GM12864 (cell line): Measurements from ENCODE around the gene PHF13.

ENCODE experiments used
- DNase-seq: peaks from one replicate; pipeline ENCODE4 v3.0.0-alpha.2; 2011; ENCODE audit warnings: low read depth
- H3K4me3 ChIP-seq: 2 replicates; pipeline ENCODE4 v1.5.1; 2011; ENCODE audit warnings: mild to moderate bottlenecking, low read depth, low read length, control low read depth
- TF ChIP-seq, protein P1 (sequence below): IDR thresholded peaks from 2 replicates; pipeline ENCODE4 v1.5.1; 2011; ENCODE audit warnings: low read depth, mild to moderate bottlenecking, moderate library complexity, low read length, control low read depth, inconsistent platforms; ENCODE audit errors: missing control alignments

PHF13 gene

DNA sequence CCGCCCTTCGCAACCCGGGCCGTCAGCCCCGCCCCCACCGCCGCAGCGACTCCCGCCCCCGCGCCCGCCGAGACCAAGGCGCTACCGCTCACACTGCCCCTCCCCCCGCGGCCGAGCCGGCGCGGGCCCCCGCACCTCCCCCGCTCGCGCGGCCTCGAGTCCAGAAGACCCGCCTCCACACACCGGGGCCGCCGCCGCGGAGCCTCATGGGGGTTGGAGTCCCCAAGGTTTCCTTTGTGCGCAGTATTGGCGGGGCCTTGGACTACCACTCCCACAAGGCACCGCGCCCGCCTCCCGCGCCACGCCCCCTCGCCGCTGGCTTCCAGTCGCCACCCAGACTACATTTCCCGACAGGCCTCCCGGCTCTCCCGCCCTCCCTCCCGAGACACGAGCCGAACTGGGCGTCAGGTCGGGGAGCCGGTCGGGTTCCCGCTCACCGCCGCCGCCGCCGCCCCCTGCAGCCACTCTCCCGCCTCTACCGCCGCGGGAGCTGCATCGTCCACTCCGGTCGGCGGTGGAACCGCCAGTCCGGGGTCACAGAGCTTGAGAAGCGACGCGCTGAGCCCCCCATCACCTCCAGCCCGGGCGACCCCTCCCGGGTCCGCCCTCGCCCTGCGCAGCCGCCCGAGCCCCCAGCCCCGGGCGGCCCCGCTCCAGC lies at the start of gene PHF13:
TSS of gene PHF13 (plus strand) at position 371 of the 658 bp plus-strand sequence. CDS start 336 bp downstream, outside the sequence.
- peak; percentile 94 for DNase-seq
- peak within 1 kb of the TSS; percentile 89 for H3K4me3 ChIP-seq

DNA sequence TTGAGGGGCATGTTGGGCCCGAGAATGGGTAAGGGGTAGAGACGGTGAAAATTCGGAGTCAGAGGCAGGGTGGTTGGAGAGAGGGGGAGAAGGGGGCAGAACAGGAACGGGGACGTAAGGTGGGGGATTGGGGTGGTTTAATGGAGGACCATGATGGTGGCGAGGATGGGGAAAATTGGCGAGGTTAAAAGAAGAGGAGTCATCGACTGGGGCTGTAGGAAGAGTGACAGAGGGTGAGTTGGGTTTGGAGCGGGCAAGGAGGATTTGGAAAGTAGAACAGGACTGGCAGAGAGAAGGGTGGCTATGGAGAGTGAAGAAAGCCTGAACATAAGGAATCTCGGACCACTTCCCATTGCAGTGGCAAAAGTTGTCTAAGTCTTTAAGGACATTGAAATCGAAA lies 44.5 kb upstream of the PHF13 start:
- TF ChIP-seq, protein P1, sequence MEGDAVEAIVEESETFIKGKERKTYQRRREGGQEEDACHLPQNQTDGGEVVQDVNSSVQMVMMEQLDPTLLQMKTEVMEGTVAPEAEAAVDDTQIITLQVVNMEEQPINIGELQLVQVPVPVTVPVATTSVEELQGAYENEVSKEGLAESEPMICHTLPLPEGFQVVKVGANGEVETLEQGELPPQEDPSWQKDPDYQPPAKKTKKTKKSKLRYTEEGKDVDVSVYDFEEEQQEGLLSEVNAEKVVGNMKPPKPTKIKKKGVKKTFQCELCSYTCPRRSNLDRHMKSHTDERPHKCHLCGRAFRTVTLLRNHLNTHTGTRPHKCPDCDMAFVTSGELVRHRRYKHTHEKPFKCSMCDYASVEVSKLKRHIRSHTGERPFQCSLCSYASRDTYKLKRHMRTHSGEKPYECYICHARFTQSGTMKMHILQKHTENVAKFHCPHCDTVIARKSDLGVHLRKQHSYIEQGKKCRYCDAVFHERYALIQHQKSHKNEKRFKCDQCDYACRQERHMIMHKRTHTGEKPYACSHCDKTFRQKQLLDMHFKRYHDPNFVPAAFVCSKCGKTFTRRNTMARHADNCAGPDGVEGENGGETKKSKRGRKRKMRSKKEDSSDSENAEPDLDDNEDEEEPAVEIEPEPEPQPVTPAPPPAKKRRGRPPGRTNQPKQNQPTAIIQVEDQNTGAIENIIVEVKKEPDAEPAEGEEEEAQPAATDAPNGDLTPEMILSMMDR: no peak
- no peak overlapping the region for H3K4me3 ChIP-seq
- no peak for DNase-seq

More for the DNA sequence above, at the start of gene PHF13:
- TF ChIP-seq, protein P1: no peak

DNA sequence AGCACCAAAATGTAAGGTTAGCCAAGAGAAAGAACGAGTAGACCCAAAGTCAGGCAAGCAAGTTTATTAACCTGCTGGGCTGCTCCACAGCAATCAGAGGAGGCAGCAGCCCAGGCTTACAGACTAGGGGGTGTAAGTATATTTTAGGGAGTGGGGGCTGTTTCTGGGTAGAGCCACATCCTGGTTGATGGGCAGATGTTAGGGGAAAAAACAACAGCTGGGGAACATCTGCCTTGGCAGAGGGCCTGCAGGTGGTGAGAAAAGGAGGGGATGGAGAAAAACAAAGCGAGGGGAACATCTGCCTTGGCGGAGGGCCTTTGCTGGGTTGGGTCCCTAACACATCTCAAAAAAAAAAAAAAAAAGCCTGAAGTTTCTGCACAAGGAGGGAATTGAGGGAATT lies 43.4 kb upstream of the PHF13 start:
- H3K4me3 ChIP-seq: no peak overlapping the region
- DNase-seq: no peak
- TF ChIP-seq, protein P1: no peak

DNA sequence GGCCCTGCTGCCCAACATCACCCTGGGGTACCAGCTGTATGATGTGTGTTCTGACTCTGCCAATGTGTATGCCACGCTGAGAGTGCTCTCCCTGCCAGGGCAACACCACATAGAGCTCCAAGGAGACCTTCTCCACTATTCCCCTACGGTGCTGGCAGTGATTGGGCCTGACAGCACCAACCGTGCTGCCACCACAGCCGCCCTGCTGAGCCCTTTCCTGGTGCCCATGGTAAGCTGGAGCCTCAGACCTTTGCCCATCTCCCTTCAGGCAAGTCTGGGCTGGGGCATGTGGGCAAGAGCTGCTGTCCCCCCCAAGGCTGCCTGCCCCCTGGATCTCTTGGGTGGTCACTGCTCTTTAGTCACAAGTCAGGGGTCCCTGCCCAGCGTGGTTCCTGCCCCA lies 42.5 kb upstream of the PHF13 start:
- no peak for DNase-seq
- TF ChIP-seq, protein P1: no peak
- no peak overlapping the region for H3K4me3 ChIP-seq

DNA sequence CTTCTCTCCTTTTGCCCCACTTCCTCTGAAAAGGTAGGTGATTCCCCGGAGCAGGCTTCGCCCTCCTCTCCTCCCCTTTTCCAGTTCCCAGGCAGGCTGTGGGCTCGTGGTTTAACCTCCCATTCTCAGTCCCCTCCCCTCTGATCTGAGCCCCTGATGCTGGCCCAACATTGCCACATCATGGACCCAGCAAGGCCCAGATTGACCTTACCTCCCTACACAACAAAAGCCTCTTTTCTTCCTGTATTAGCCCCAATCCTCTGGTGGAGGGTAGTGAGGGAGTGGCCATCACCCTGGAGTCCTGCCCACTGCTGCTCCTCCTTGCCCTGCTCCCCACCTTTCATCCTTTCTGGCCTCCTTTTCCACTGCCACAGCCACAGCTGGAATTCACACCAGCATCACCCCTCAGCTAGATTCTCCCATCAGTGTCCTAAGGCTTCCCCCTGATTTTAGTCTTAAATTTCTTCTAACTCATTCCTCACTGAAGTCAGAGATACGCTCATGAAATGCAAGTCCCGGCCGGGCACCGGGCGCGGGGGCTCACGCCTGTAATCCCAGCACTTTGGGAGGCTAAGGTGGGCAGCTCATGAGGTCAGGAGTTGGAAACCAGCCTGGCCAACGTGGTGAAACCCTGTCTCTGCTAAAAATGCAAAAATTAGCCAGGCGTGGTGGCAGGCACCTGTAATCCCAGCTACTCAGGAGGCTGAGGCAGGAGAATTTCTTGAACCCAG lies 40.7 kb upstream of the PHF13 start:
- no peak overlapping the region for H3K4me3 ChIP-seq
- TF ChIP-seq, protein P1: no peak
- DNase-seq: no peak

DNA sequence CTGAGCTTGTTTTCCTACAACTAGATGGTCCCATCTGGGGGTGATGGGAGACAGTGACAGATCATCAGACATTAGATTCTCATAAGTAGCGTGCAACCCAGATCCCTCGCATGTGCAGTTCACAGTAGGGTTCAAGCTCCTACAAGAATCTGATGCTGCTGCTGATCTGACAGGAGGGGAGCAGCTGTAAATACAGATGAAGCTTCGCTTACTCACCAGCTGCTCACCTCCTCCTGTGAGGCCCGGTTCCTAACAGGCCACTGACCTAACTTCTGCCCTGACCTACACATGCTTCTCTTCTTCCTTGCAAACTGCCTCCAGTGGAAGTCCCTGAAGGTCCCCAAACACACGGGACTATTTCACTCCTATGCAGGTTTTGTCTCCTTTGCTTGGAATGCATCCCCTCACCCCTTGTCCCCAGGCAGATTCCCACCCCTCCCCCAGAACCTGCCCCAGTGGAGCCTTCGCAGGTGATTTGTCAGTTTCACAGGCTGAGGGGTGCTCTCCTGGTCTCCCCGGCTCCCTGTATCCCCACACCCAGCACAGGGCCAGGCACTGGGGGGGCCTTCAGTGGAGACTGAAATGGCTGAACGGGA lies 39.4 kb upstream of the PHF13 start:
- TF ChIP-seq, protein P1: no peak
- DNase-seq: no peak
- H3K4me3 ChIP-seq: no peak overlapping the region
